ENCODE results near the gene ADORA3. TPM values are rescaled to one million over a fixed set of nuclear protein-coding genes. Genes with fewer than 3 reads are reported as not detected.

Gene ADORA3
- total RNA-seq, 1 experiment from 2014 or later = 0.15 TPM

DNA sequence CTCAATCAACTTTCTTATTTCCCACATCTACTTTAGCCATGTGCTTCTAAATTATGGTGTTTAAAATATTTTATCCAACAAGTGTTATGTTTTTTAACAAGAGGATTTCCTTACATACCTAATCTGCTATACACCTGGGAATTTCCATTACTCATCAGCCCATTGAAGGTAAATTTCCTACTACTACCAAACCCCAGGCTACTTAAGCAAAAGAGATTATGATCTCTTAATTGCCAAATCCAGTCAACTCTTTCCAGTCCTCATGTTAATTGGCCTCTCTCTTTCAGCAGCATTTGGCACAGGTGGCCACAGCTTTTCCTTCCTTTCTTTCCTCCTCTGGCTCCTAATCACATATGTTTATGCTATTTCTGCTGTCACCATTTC is 34.7 kb downstream of the ADORA3 start:
- Mint-ChIP-seq H3K27ac (no peak overlapping the region), H3K36me3 (no peaks in the 10 kb centered on the region), H3K4me1 (no peaks in the 10 kb centered on the region), H3K27me3 (ENCODE audit: low read depth) (no peaks in the 10 kb centered on the region), H3K4me3 (no peak overlapping the region), H3K9me3 (no peaks in the 10 kb centered on the region)
- no peak for TF ChIP-seq ATF1 (CRISPR knock-in tag; IDR thresholded peaks at IDR 0.05)
- no peak for TF ChIP-seq FOXK1 (CRISPR knock-in tag; IDR thresholded peaks at IDR 0.05)
- TF ChIP-seq FOXJ3 (CRISPR knock-in tag; IDR thresholded peaks at IDR 0.05; ENCODE audit: borderline replicate concordance) = no peak
- TF ChIP-seq MXD4 (CRISPR knock-in tag; IDR thresholded peaks at IDR 0.05; ENCODE audit: borderline replicate concordance) = no peak
- TF ChIP-seq, protein P1, sequence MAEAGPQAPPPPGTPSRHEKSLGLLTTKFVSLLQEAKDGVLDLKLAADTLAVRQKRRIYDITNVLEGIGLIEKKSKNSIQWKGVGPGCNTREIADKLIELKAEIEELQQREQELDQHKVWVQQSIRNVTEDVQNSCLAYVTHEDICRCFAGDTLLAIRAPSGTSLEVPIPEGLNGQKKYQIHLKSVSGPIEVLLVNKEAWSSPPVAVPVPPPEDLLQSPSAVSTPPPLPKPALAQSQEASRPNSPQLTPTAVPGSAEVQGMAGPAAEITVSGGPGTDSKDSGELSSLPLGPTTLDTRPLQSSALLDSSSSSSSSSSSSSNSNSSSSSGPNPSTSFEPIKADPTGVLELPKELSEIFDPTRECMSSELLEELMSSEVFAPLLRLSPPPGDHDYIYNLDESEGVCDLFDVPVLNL (CRISPR knock-in tag; IDR thresholded peaks at IDR 0.05; ENCODE audit: borderline replicate concordance, low read depth) = no peak
- TF ChIP-seq GABPB1 (CRISPR knock-in tag; IDR thresholded peaks at IDR 0.05) = no peak
- TF ChIP-seq GTF2I (CRISPR knock-in tag; conservative IDR thresholded peaks at IDR 0.05) = no peak
- ATAC-seq (no peak), DNase-seq (ENCODE audit: low spot score) (no peak)
- CTCF ChIA-PET = no interaction called here
- POLR2A ChIA-PET = no interaction called here

GRCh38 chr1:111467865-111468716 is 35.3 kb downstream of the ADORA3 start:
- Mint-ChIP-seq H3K27ac (no peak overlapping the region), H3K4me3 (no peak overlapping the region), H3K27me3 (ENCODE audit: low read depth) (no peaks in the 10 kb centered on the region), H3K4me1 (no peaks in the 10 kb centered on the region), H3K9me3 (no peaks in the 10 kb centered on the region), H3K36me3 (no peaks in the 10 kb centered on the region)
- TF ChIP-seq, protein P2, sequence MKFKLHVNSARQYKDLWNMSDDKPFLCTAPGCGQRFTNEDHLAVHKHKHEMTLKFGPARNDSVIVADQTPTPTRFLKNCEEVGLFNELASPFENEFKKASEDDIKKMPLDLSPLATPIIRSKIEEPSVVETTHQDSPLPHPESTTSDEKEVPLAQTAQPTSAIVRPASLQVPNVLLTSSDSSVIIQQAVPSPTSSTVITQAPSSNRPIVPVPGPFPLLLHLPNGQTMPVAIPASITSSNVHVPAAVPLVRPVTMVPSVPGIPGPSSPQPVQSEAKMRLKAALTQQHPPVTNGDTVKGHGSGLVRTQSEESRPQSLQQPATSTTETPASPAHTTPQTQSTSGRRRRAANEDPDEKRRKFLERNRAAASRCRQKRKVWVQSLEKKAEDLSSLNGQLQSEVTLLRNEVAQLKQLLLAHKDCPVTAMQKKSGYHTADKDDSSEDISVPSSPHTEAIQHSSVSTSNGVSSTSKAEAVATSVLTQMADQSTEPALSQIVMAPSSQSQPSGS (CRISPR knock-in tag; IDR thresholded peaks at IDR 0.05; ENCODE audit: borderline replicate concordance, low read depth) = no peak
- ATAC-seq (no peak), DNase-seq (ENCODE audit: low spot score) (no peak)
- ChIA-PET POLR2A (no interaction called here), CTCF (no interaction called here)

- POLR2A ChIA-PET = no interaction called here
- no peak overlapping the region for H3K4me3 Mint-ChIP-seq
- CTCF ChIA-PET = no interaction called here
Observed at GRCh38 chr1:111466480-111466879, 37.0 kb downstream of the ADORA3 start.

GRCh38 chr1:111465754-111466153 is 37.7 kb downstream of the ADORA3 start:
- Mint-ChIP-seq H3K9me3 (no peaks in the 10 kb centered on the region), H3K27ac (no peak overlapping the region), H3K27me3 (ENCODE audit: low read depth) (no peaks in the 10 kb centered on the region), H3K4me3 (no peak overlapping the region), H3K4me1 (no peaks in the 10 kb centered on the region), H3K36me3 (peaks cover 15% of the 10 kb centered on the region)
- ATAC-seq (no peak), DNase-seq (ENCODE audit: low spot score) (no peak)
- POLR2A ChIA-PET = no interaction called here
- CTCF ChIA-PET = no interaction called here
- TF ChIP-seq SMAD3 (CRISPR knock-in tag; IDR thresholded peaks at IDR 0.05; ENCODE audit: borderline replicate concordance) (no peak), NR3C1 (CRISPR knock-in tag; conservative IDR thresholded peaks at IDR 0.05; ENCODE audit: low read depth) (no peak), ZNF121 (CRISPR knock-in tag; IDR thresholded peaks at IDR 0.05) (no peak), FOXP1 (CRISPR knock-in tag; IDR thresholded peaks at IDR 0.05; ENCODE audit: borderline replicate concordance) (no peak), ZNF219 (CRISPR knock-in tag; IDR thresholded peaks at IDR 0.05; ENCODE audit: borderline replicate concordance) (no peak), ZNF416 (CRISPR knock-in tag; IDR thresholded peaks at IDR 0.05) (no peak), EMX1 (CRISPR knock-in tag; IDR thresholded peaks at IDR 0.05) (no peak), ATF6 (CRISPR knock-in tag; IDR thresholded peaks at IDR 0.05) (no peak), NFATC4 (CRISPR knock-in tag; IDR thresholded peaks at IDR 0.05) (no peak)
- TF ChIP-seq, protein P1 (CRISPR knock-in tag; IDR thresholded peaks at IDR 0.05; ENCODE audit: borderline replicate concordance, low read depth) = no peak
- TF ChIP-seq, protein P3, sequence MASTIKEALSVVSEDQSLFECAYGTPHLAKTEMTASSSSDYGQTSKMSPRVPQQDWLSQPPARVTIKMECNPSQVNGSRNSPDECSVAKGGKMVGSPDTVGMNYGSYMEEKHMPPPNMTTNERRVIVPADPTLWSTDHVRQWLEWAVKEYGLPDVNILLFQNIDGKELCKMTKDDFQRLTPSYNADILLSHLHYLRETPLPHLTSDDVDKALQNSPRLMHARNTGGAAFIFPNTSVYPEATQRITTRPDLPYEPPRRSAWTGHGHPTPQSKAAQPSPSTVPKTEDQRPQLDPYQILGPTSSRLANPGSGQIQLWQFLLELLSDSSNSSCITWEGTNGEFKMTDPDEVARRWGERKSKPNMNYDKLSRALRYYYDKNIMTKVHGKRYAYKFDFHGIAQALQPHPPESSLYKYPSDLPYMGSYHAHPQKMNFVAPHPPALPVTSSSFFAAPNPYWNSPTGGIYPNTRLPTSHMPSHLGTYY (CRISPR knock-in tag; IDR thresholded peaks at IDR 0.05) = no peak
- TF ChIP-seq, protein P4, sequence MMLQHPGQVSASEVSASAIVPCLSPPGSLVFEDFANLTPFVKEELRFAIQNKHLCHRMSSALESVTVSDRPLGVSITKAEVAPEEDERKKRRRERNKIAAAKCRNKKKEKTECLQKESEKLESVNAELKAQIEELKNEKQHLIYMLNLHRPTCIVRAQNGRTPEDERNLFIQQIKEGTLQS (CRISPR knock-in tag; conservative IDR thresholded peaks at IDR 0.05) = no peak
- TF ChIP-seq, protein P5, sequence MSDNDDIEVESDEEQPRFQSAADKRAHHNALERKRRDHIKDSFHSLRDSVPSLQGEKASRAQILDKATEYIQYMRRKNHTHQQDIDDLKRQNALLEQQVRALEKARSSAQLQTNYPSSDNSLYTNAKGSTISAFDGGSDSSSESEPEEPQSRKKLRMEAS (CRISPR knock-in tag; IDR thresholded peaks at IDR 0.05) = no peak

More at GRCh38 chr1:111466480-111466879, 37.0 kb downstream of the ADORA3 start:
- Mint-ChIP-seq H3K4me1 (no peaks in the 10 kb centered on the region), H3K27ac (no peak overlapping the region), H3K9me3 (no peaks in the 10 kb centered on the region), H3K27me3 (ENCODE audit: low read depth) (no peaks in the 10 kb centered on the region), H3K36me3 (peaks cover 9% of the 10 kb centered on the region)
- ATAC-seq = no peak
- DNase-seq (ENCODE audit: low spot score) = no peak
- TF ChIP-seq NR2C2 (CRISPR knock-in tag; IDR thresholded peaks at IDR 0.05) = no peak
- no peak for TF ChIP-seq TCF7 (CRISPR knock-in tag; IDR thresholded peaks at IDR 0.05; ENCODE audit: low read depth)
